ENCODE results near the gene RYR1.

- TF ChIP-seq, protein P1, sequence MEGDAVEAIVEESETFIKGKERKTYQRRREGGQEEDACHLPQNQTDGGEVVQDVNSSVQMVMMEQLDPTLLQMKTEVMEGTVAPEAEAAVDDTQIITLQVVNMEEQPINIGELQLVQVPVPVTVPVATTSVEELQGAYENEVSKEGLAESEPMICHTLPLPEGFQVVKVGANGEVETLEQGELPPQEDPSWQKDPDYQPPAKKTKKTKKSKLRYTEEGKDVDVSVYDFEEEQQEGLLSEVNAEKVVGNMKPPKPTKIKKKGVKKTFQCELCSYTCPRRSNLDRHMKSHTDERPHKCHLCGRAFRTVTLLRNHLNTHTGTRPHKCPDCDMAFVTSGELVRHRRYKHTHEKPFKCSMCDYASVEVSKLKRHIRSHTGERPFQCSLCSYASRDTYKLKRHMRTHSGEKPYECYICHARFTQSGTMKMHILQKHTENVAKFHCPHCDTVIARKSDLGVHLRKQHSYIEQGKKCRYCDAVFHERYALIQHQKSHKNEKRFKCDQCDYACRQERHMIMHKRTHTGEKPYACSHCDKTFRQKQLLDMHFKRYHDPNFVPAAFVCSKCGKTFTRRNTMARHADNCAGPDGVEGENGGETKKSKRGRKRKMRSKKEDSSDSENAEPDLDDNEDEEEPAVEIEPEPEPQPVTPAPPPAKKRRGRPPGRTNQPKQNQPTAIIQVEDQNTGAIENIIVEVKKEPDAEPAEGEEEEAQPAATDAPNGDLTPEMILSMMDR (IDR thresholded peaks at IDR 0.05; ENCODE audit: low read length): no peak
- TF ChIP-seq EZH2 (optimal IDR thresholded peaks at IDR 0.05; ENCODE audit: low read depth, low read length): no peak
- TF ChIP-seq EZH2phosphoT487 (IDR thresholded peaks at IDR 0.05; ENCODE audit: low read length): no peak
Measured at GRCh38 chr19:38385057-38385803, 48.3 kb upstream of the RYR1 start.

All from MM.1S (cell line).